Measurements from ENCODE around the gene RELL2. TPM values are rescaled to one million over a fixed set of nuclear protein-coding genes. Genes with fewer than 3 reads are reported as not detected.

Gene RELL2
- 1.0 TPM for total RNA-seq
- long read RNA-seq, partial matches to known transcripts, result 0 of 3 reads
- long read RNA-seq, other reads (novel, unspliced or antisense), result 2 of 3 reads

- H3K4me1 ChIP-seq, result peaks cover 45% of the 10 kb centered on the region
- TF ChIP-seq CTCF (IDR thresholded peaks at IDR 0.05; ENCODE audit: borderline replicate concordance), result no peak
- peak within 1 kb of the TSS; percentile 86 for H3K27ac ChIP-seq (replicated peaks)
- H3K27me3 ChIP-seq (ENCODE audit: low read depth), result no peaks in the 10 kb centered on the region
- H3K9me3 ChIP-seq (replicated peaks), result no peaks in the 10 kb centered on the region
- H3K36me3 ChIP-seq, result no peaks in the 10 kb centered on the region
- DNase-seq, result peak; percentile 95
- H3K4me3 ChIP-seq, result peak within 1 kb of the TSS; percentile 90
- intact Hi-C loops (cut with micrococcal nuclease), result no loop called here
These were observed at the start of gene RELL2, which contains the start of gene HDAC3 for GRCh38 chr5:141636413-141637122. Gene RELL2 (plus strand): TSS chr5:141636997. CDS start chr5:141638226, 1,229 bp downstream. Gene HDAC3 (minus strand): TSS chr5:141636849. CDS start chr5:141636790, 59 bp downstream.

- intact Hi-C loops (cut with micrococcal nuclease), result no loop called here
- no peak for DNase-seq
- Histone ChIP-seq H3K4me3 (no peak overlapping the region), H3K27me3 (ENCODE audit: low read depth) (no peaks in the 10 kb centered on the region), H3K4me1 (peaks cover 7% of the 10 kb centered on the region), H3K9me3 (replicated peaks) (no peaks in the 10 kb centered on the region), H3K36me3 (peaks cover 29% of the 10 kb centered on the region), H3K27ac (replicated peaks) (no peak overlapping the region)
- TF ChIP-seq CTCF (IDR thresholded peaks at IDR 0.05; ENCODE audit: borderline replicate concordance), result no peak
These were observed 46.7 kb upstream of the RELL2 start for GRCh38 chr5:141590127-141590526.

- TF ChIP-seq CTCF (IDR thresholded peaks at IDR 0.05; ENCODE audit: borderline replicate concordance), result no peak
- peaks cover 6% of the 10 kb centered on the region for H3K36me3 ChIP-seq
- H3K4me1 ChIP-seq, result peaks cover 55% of the 10 kb centered on the region
- intact Hi-C loops (cut with micrococcal nuclease), result no loop called here
- peaks cover 9% of the 10 kb centered on the region for H3K9me3 ChIP-seq (replicated peaks)
- no peak for DNase-seq
- H3K4me3 ChIP-seq, result no peak overlapping the region
- H3K27me3 ChIP-seq (ENCODE audit: low read depth), result no peaks in the 10 kb centered on the region
- H3K27ac ChIP-seq (replicated peaks), result peak overlapping the region; percentile 87
These were observed 39.9 kb upstream of the RELL2 start for GRCh38 chr5:141596867-141597266.

- Histone ChIP-seq H3K27ac (replicated peaks) (peak overlapping the region; percentile 87), H3K36me3 (peaks cover 6% of the 10 kb centered on the region), H3K4me3 (no peak overlapping the region), H3K9me3 (replicated peaks) (peaks cover 9% of the 10 kb centered on the region), H3K27me3 (ENCODE audit: low read depth) (no peaks in the 10 kb centered on the region), H3K4me1 (peaks cover 56% of the 10 kb centered on the region)
- intact Hi-C loops (cut with micrococcal nuclease), result no loop called here
- no peak for DNase-seq
- no peak for TF ChIP-seq CTCF (IDR thresholded peaks at IDR 0.05; ENCODE audit: borderline replicate concordance)
These were observed 39.4 kb upstream of the RELL2 start for GRCh38 chr5:141597394-141597793.

GRCh38 chr5:141597814-141598213, 39.0 kb upstream of the RELL2 start:
- DNase-seq, result no peak
- Histone ChIP-seq H3K9me3 (replicated peaks) (peaks cover 9% of the 10 kb centered on the region), H3K27ac (replicated peaks) (peak overlapping the region; percentile 87), H3K4me1 (peaks cover 57% of the 10 kb centered on the region), H3K27me3 (ENCODE audit: low read depth) (no peaks in the 10 kb centered on the region), H3K36me3 (peaks cover 6% of the 10 kb centered on the region), H3K4me3 (no peak overlapping the region)
- intact Hi-C loops (cut with micrococcal nuclease), result no loop called here
- TF ChIP-seq CTCF (IDR thresholded peaks at IDR 0.05; ENCODE audit: borderline replicate concordance), result no peak
